Panc1 (cell line): ENCODE measurements around the gene ORC5. TPM values are rescaled to one million over a fixed set of nuclear protein-coding genes. Genes with fewer than 3 reads are reported as not detected.

ENCODE experiments used
- ATAC-seq: fragments of 200-7000 bp; cut with Tn5 transposase; 2 replicates; pipeline ENCODE4 v1.9.1; 2020; ENCODE audit warnings: mild to moderate bottlenecking, moderate library complexity
- BruUV-seq: library from RNA; stranded (reverse); fragments of 400-500 nt; replicated peaks from 2 replicates; lab custom pipeline; 2021; lab: Mats Ljungman, UMichigan
- CTCF ChIA-PET: fragments of 300-600 bp; sonication (Branson Sonifier 250); formaldehyde crosslinking; loops from one replicate; lab custom pipeline; 2022; ENCODE audit warnings: antibody characterized with exemption; lab: Charles Lee
- POLR2A ChIA-PET: fragments of 300-600 bp; sonication (Branson Sonifier 250); formaldehyde crosslinking; loops from one replicate; lab custom pipeline; 2022; ENCODE audit warnings: antibody characterized with exemption; lab: Charles Lee
- DNase-seq: peaks from one replicate; pipeline ENCODE4 v3.0.0-alpha.2; 2010; ENCODE audit warnings: low read depth, low spot score
- H3K27ac ChIP-seq: 2 replicates; pipeline ENCODE4 v1.5.1; 2011; ENCODE audit warnings: mild to moderate bottlenecking, low read length, inconsistent platforms
- H3K27me3 ChIP-seq: fragments of 200-500 bp; sonication (Bioruptor generic); 2 replicates; pipeline ENCODE4 v1.6.0; 2014; ENCODE audit warnings: low read length, inconsistent platforms; ENCODE audit not compliant: control insufficient read depth, insufficient read depth
- H3K36me3 ChIP-seq: fragments of 200-500 bp; sonication (Bioruptor generic); 2 replicates; pipeline ENCODE4 v1.5.1; 2014; ENCODE audit warnings: inconsistent platforms, mild to moderate bottlenecking, low read length, moderate library complexity; ENCODE audit not compliant: control insufficient read depth, insufficient read depth
- H3K4me1 ChIP-seq: 2 replicates; pipeline ENCODE4 v1.5.1; 2011; ENCODE audit warnings: inconsistent platforms, mild to moderate bottlenecking, low read length, moderate library complexity; ENCODE audit not compliant: control insufficient read depth, insufficient read depth
- H3K4me3 ChIP-seq, 2 experiments: 2 replicates each; pipeline ENCODE4 v1.5.1; 2011 to 2012; ENCODE audit warnings: low read depth in 2 of 2, low read length in 2 of 2, mild to moderate bottlenecking in 2 of 2, inconsistent platforms in 1 of 2, moderate library complexity in 1 of 2
- H3K9me3 ChIP-seq: fragments of 200-500 bp; sonication (Bioruptor generic); 2 replicates; pipeline ENCODE4 v1.5.1; 2014; ENCODE audit warnings: low read depth, mild to moderate bottlenecking, inconsistent platforms, low read length, moderate library complexity; ENCODE audit not compliant: control insufficient read depth, insufficient read depth
- POLR2AphosphoS5 ChIP-seq: IDR thresholded peaks from 2 replicates; pipeline ENCODE4 v1.6.1; 2012; ENCODE audit warnings: mild to moderate bottlenecking, low read depth, low read length, moderate library complexity
- REST ChIP-seq, 2 experiments: IDR thresholded peaks; 2 replicates each; pipeline ENCODE4 v1.6.1; 2011 to 2012; ENCODE audit warnings: low read depth in 2 of 2, control low read depth in 1 of 2, low read length in 1 of 2, mild to moderate bottlenecking in 1 of 2, moderate library complexity in 1 of 2; ENCODE audit not compliant: insufficient read depth in 1 of 2
- SIN3A ChIP-seq: IDR thresholded peaks from 2 replicates; pipeline ENCODE4 v1.6.1; 2012; ENCODE audit warnings: low read depth, mild to moderate bottlenecking, low read length, moderate library complexity, borderline replicate concordance; ENCODE audit not compliant: insufficient read depth
- TCF7L2 ChIP-seq: IDR thresholded peaks from 2 replicates; pipeline ENCODE4 v1.6.1; 2011; ENCODE audit warnings: mild to moderate bottlenecking, low read depth, low read length, inconsistent platforms
- in situ Hi-C: cut with HindIII; loops from 2 replicates; pipeline ENCODE4 v1.10.0; 2016; ENCODE audit warnings: low sequenced_read_pairs, low pct_unique_long_range_greater_than_20kb
- intact Hi-C: fragments of 100-400 bp; cut with micrococcal nuclease; formaldehyde crosslinking; loops from one replicate; pipeline ENCODE4 v1.10.0; 2022; ENCODE audit not compliant: unreplicated experiment
- total RNA-seq: library from RNA; stranded (reverse); gene quantifications from one replicate; pipeline ENCODE4 v1.2.1, GENCODE V29; 2021; ENCODE audit not compliant: unreplicated experiment
- TF ChIP-seq, protein P1 (sequence below): fragments of 450-650 bp; IDR thresholded peaks from 2 replicates; pipeline ENCODE4 v1.5.1; 2017; ENCODE audit warnings: mild to moderate bottlenecking

Gene ORC5
- total RNA-seq, 1 experiment from 2014 or later = 24.6 TPM

GRCh38 chr7:104255194-104255593 is 47.4 kb upstream of the ORC5 start:
- H3K9me3 ChIP-seq = no peaks in the 10 kb centered on the region
- in situ Hi-C loops = no loop called here
- TF ChIP-seq TCF7L2 = no peak
- ATAC-seq = no peak
- no peak overlapping the region for H3K27ac ChIP-seq
- ChIA-PET POLR2A (no interaction called here), CTCF (no interaction called here)
- no peak overlapping the region for H3K4me3 ChIP-seq
- DNase-seq = no peak
- intact Hi-C loops = no loop called here
- no peaks in the 10 kb centered on the region for H3K36me3 ChIP-seq
- peaks cover 7% of the 10 kb centered on the region; the same call in 1 of the 2 replicates for H3K27me3 ChIP-seq
- no peaks in the 10 kb centered on the region for H3K4me1 ChIP-seq
- BruUV-seq = no TSS peak

DNA sequence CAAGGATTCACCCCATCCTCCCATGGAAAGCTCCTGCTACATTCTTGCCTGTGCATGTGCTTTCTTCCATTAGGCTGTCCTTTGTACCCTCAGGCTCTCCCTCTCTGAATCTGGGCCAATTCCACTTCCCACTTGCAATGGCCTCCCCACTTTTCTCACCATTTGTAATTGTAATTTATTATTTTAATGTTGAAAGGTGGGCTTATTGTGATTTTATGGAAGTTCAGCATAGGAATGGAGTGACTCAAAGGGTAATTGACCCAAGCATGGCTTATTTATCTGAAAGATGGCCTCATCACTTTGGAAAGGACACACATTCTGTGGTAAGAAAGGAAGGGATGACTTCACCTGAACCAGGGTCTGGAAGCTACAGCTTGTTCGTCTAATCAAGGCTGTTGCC is 46.9 kb upstream of the ORC5 start:
- CTCF ChIA-PET = no interaction called here
- no TSS peak for BruUV-seq

GRCh38 chr7:104252409-104253134 is 44.8 kb upstream of the ORC5 start:
- POLR2A ChIA-PET = no interaction called here
- H3K27me3 ChIP-seq = peaks cover 3% of the 10 kb centered on the region; the same call in 1 of the 2 replicates
- H3K4me1 ChIP-seq = no peaks in the 10 kb centered on the region
- H3K4me3 ChIP-seq = no peak overlapping the region
- intact Hi-C loops = no loop called here
- BruUV-seq = no TSS peak
- no peak for DNase-seq
- CTCF ChIA-PET = interaction anchor here (0.6 kb wide), 1 partner anchor 575 kb away, joined by 3 read pairs; no protein-coding TSS in a partner anchor
- TF ChIP-seq, protein P1, sequence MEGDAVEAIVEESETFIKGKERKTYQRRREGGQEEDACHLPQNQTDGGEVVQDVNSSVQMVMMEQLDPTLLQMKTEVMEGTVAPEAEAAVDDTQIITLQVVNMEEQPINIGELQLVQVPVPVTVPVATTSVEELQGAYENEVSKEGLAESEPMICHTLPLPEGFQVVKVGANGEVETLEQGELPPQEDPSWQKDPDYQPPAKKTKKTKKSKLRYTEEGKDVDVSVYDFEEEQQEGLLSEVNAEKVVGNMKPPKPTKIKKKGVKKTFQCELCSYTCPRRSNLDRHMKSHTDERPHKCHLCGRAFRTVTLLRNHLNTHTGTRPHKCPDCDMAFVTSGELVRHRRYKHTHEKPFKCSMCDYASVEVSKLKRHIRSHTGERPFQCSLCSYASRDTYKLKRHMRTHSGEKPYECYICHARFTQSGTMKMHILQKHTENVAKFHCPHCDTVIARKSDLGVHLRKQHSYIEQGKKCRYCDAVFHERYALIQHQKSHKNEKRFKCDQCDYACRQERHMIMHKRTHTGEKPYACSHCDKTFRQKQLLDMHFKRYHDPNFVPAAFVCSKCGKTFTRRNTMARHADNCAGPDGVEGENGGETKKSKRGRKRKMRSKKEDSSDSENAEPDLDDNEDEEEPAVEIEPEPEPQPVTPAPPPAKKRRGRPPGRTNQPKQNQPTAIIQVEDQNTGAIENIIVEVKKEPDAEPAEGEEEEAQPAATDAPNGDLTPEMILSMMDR = peak; percentile 39
- no peak for TF ChIP-seq TCF7L2
- TF ChIP-seq REST (IDR thresholded peaks at IDR 0.05; ENCODE audit: insufficient read depth in 1 of 2, low read depth in 2 of 2, low read length in 1 of 2) = no peak
- TF ChIP-seq POLR2AphosphoS5 = no peak
- no peak for TF ChIP-seq SIN3A
- no peaks in the 10 kb centered on the region for H3K36me3 ChIP-seq
- H3K9me3 ChIP-seq = no peaks in the 10 kb centered on the region
- H3K27ac ChIP-seq = no peak overlapping the region
- in situ Hi-C loops = no loop called here
- ATAC-seq = peak; percentile 69; the same call in 1 of the 2 replicates

More for the DNA sequence above, 46.9 kb upstream of the ORC5 start:
- Histone ChIP-seq H3K4me1 (no peaks in the 10 kb centered on the region), H3K27me3 (peaks cover 6% of the 10 kb centered on the region; the same call in 1 of the 2 replicates), H3K9me3 (no peaks in the 10 kb centered on the region), H3K4me3 (no peak overlapping the region), H3K27ac (no peak overlapping the region), H3K36me3 (no peaks in the 10 kb centered on the region)
- ATAC-seq (no peak), DNase-seq (no peak)
- in situ Hi-C loops = no loop called here
- intact Hi-C loops = no loop called here
- no peak for TF ChIP-seq POLR2AphosphoS5
- TF ChIP-seq TCF7L2 = no peak
- TF ChIP-seq SIN3A = no peak
- no peak for TF ChIP-seq REST (IDR thresholded peaks at IDR 0.05; ENCODE audit: insufficient read depth in 1 of 2, low read depth in 2 of 2, low read length in 1 of 2)
- POLR2A ChIA-PET = no interaction called here
